ENCODE results near the gene ZNF521. TPM values are rescaled to one million over a fixed set of nuclear protein-coding genes. Genes with fewer than 3 reads are reported as not detected.

The ZNF521 gene
- total RNA-seq, 1 experiment from 2014 or later: not detected

DNA sequence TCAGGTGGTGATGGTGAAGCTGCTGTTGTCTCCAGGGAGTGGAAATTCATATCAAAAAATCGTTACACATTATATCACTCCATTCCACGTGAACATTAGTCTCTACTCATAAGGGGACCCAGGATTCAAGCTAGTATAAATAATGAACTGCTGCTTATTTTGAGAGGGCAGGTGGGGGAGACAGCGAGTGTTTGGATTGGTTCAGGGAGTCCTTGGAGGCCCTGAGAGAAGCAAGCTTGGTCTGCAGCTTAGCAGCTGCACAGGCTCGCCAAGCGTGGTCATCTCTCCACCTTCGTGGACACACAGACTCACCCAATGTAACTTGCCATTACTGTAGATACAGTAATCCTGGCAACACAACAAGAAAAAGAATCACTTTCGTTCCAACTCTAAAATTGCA, 177.6 kb downstream of the ZNF521 start:
- ChIA-PET POLR2A (ENCODE audit: unreplicated experiment) (no interaction called here), CTCF (no interaction called here)
- no peaks in the 10 kb centered on the region for H3K36me3 ChIP-seq (ENCODE audit: low read depth)
- no peaks in the 10 kb centered on the region for H4K20me1 ChIP-seq (ENCODE audit: insufficient read depth)
- TF ChIP-seq, protein P1, sequence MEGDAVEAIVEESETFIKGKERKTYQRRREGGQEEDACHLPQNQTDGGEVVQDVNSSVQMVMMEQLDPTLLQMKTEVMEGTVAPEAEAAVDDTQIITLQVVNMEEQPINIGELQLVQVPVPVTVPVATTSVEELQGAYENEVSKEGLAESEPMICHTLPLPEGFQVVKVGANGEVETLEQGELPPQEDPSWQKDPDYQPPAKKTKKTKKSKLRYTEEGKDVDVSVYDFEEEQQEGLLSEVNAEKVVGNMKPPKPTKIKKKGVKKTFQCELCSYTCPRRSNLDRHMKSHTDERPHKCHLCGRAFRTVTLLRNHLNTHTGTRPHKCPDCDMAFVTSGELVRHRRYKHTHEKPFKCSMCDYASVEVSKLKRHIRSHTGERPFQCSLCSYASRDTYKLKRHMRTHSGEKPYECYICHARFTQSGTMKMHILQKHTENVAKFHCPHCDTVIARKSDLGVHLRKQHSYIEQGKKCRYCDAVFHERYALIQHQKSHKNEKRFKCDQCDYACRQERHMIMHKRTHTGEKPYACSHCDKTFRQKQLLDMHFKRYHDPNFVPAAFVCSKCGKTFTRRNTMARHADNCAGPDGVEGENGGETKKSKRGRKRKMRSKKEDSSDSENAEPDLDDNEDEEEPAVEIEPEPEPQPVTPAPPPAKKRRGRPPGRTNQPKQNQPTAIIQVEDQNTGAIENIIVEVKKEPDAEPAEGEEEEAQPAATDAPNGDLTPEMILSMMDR (conservative IDR thresholded peaks at IDR 0.05): no peak
- TF ChIP-seq EZH2 (IDR thresholded peaks at IDR 0.05; ENCODE audit: low read depth): no peak
- no TSS peak for BruUV-seq (replicated peaks)
- no peak overlapping the region for H2AFZ ChIP-seq
- no peak overlapping the region for H3K4me3 ChIP-seq
- DNase-seq: no peak
- no peak overlapping the region for H3K27ac ChIP-seq
- no peaks in the 10 kb centered on the region for H3K9me2 ChIP-seq (ENCODE audit: insufficient read depth)
- intact Hi-C loops (cut with micrococcal nuclease; ENCODE audit: unreplicated experiment): no loop called here
- no peak overlapping the region for H3K4me2 ChIP-seq
- no peaks in the 10 kb centered on the region for H3F3A ChIP-seq (ENCODE audit: insufficient read depth, low read depth)
- H3K27me3 ChIP-seq (ENCODE audit: insufficient read depth, low read depth): peaks cover 16% of the 10 kb centered on the region
- no peaks in the 10 kb centered on the region for H3K9me3 ChIP-seq (ENCODE audit: insufficient read depth, low read depth)
- no peaks in the 10 kb centered on the region for H3K4me1 ChIP-seq (replicated peaks; ENCODE audit: insufficient read depth)
- H3K79me2 ChIP-seq (ENCODE audit: low read depth): no peaks in the 10 kb centered on the region

DNA sequence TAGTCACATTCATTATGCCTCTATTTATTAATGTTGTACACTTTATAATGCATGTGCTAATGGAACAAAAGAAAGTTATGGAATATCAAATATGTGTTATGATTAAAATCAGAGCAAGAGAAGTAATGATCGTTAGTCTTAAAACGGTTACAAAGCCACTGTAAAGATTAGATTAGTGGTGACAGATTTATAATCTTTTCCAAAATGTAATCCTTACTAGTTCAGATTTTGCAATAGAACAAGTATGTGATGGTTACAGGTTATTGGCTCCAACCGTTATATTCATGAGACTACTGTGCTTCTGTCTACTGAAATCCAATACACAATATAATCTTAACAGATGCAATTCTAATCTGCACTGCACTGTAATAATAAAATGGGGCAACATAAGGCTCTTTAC, 180.6 kb downstream of the ZNF521 start:
- no TSS peak for BruUV-seq (replicated peaks)
- H3K36me3 ChIP-seq (ENCODE audit: low read depth): no peaks in the 10 kb centered on the region
- no peak for TF ChIP-seq EZH2 (IDR thresholded peaks at IDR 0.05; ENCODE audit: low read depth)
- TF ChIP-seq, protein P1 (conservative IDR thresholded peaks at IDR 0.05): no peak
- no peaks in the 10 kb centered on the region for H3K9me2 ChIP-seq (ENCODE audit: insufficient read depth)
- H3K27me3 ChIP-seq (ENCODE audit: insufficient read depth, low read depth): peaks cover 12% of the 10 kb centered on the region
- H2AFZ ChIP-seq: no peak overlapping the region
- H3K4me1 ChIP-seq (replicated peaks; ENCODE audit: insufficient read depth): no peaks in the 10 kb centered on the region
- no peaks in the 10 kb centered on the region for H4K20me1 ChIP-seq (ENCODE audit: insufficient read depth)
- no peak overlapping the region for H3K27ac ChIP-seq
- ChIA-PET POLR2A (ENCODE audit: unreplicated experiment) (no interaction called here), CTCF (no interaction called here)
- no peaks in the 10 kb centered on the region for H3K9me3 ChIP-seq (ENCODE audit: insufficient read depth, low read depth)
- no peaks in the 10 kb centered on the region for H3F3A ChIP-seq (ENCODE audit: insufficient read depth, low read depth)
- no peaks in the 10 kb centered on the region for H3K79me2 ChIP-seq (ENCODE audit: low read depth)
- intact Hi-C loops (cut with micrococcal nuclease; ENCODE audit: unreplicated experiment): no loop called here
- DNase-seq: no peak
- H3K4me3 ChIP-seq: no peak overlapping the region
- H3K4me2 ChIP-seq: no peak overlapping the region

DNA sequence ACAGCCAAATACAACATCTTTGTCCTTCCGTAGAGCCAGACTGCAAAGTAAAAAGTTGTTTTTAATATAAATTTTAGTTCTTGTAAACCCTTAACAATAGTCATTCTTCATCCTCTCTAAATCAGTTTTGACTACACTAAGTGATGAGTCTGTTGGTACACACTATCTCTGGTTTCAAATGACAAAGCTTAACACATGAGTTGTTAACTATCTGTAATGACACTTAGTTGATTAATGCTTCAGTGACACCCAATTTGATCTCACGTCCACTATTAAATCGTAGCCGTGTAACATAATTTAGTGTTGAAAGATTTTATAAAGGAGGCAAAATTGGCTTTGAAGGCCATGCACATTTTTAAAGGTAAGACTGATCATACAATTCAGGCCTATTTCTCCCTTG, 181.6 kb downstream of the ZNF521 start:
- H3K9me2 ChIP-seq (ENCODE audit: insufficient read depth): no peaks in the 10 kb centered on the region
- H4K20me1 ChIP-seq (ENCODE audit: insufficient read depth): no peaks in the 10 kb centered on the region
- no peak for DNase-seq
- H3F3A ChIP-seq (ENCODE audit: insufficient read depth, low read depth): no peaks in the 10 kb centered on the region
- CTCF ChIA-PET: no interaction called here
- TF ChIP-seq EZH2 (IDR thresholded peaks at IDR 0.05; ENCODE audit: low read depth): no peak
- TF ChIP-seq, protein P1 (conservative IDR thresholded peaks at IDR 0.05): no peak
- POLR2A ChIA-PET (ENCODE audit: unreplicated experiment): interaction anchor here (0.7 kb wide), 1 partner anchor 242 kb away, joined by 3 read pairs; no protein-coding TSS in a partner anchor
- H3K36me3 ChIP-seq (ENCODE audit: low read depth): no peaks in the 10 kb centered on the region
- no peak overlapping the region for H3K4me2 ChIP-seq
- H3K27ac ChIP-seq: no peak overlapping the region
- no peaks in the 10 kb centered on the region for H3K9me3 ChIP-seq (ENCODE audit: insufficient read depth, low read depth)
- H3K79me2 ChIP-seq (ENCODE audit: low read depth): no peaks in the 10 kb centered on the region
- peaks cover 12% of the 10 kb centered on the region for H3K27me3 ChIP-seq (ENCODE audit: insufficient read depth, low read depth)
- no peak overlapping the region for H2AFZ ChIP-seq
- no peaks in the 10 kb centered on the region for H3K4me1 ChIP-seq (replicated peaks; ENCODE audit: insufficient read depth)
- intact Hi-C loops (cut with micrococcal nuclease; ENCODE audit: unreplicated experiment): no loop called here
- no peak overlapping the region for H3K4me3 ChIP-seq
- no TSS peak for BruUV-seq (replicated peaks)

Measured in PC-9 (cell line).